Measurements from ENCODE around the gene GNG12.
"Not testable (repeated sequence)": the region's sequence is repeated elsewhere in the genome, so short reads cannot be mapped to it uniquely, and the experiment has no call there.

Gene GNG12

GRCh38 chr1:67675800-67676199, 157.5 kb downstream of the GNG12 start:
- Histone ChIP-seq H3K36me3 (no peaks in the 10 kb centered on the region), H4K20me1 (no peaks in the 10 kb centered on the region), H3K4me3 (no peak overlapping the region), H3K9me3 (replicated peaks in 1 of 11) (no peaks in the 10 kb centered on the region), H3K4me1 (peaks cover 11 to 28% (median 18%) of the 10 kb centered on the region in 10 experiments), H3K27ac (no peak overlapping the region), H3K4me2 (peak overlapping the region in 3 of 11 experiments; percentile 1 to 68 (median 40); a peak in 2 of 22 replicates), H3K27me3 (no peaks in the 10 kb centered on the region), H3K9ac (no peak overlapping the region)
- no peak for TF ChIP-seq Cebpa-rat (IDR thresholded peaks at IDR 0.05)

GRCh38 chr1:67674260-67675011, 158.8 kb downstream of the GNG12 start:
- Histone ChIP-seq H3K4me2 (peak overlapping the region; percentile 29 to 68 (median 49)), H3K4me1 (peaks cover 11 to 28% (median 18%) of the 10 kb centered on the region in 10 experiments), H3K9ac (no peak overlapping the region), H3K27ac (no peak overlapping the region), H3K36me3 (no peaks in the 10 kb centered on the region), H3K4me3 (no peak overlapping the region), H4K20me1 (no peaks in the 10 kb centered on the region), H3K27me3 (no peaks in the 10 kb centered on the region), H3K9me3 (replicated peaks in 1 of 11) (no peaks in the 10 kb centered on the region)
- no peak for TF ChIP-seq Cebpa-rat (IDR thresholded peaks at IDR 0.05)

GRCh38 chr1:67673468-67674201, 159.6 kb downstream of the GNG12 start:
- Histone ChIP-seq H3K4me3 (no peak overlapping the region), H4K20me1 (no peaks in the 10 kb centered on the region), H3K4me1 (peaks cover 11 to 28% (median 18%) of the 10 kb centered on the region in 10 experiments), H3K36me3 (no peaks in the 10 kb centered on the region), H3K27ac (no peak overlapping the region), H3K9ac (no peak overlapping the region), H3K9me3 (replicated peaks in 1 of 11) (no peaks in the 10 kb centered on the region), H3K27me3 (no peaks in the 10 kb centered on the region), H3K4me2 (peak overlapping the region in 2 of 11 experiments; percentile 40 to 59; a peak in 3 of 22 replicates)
- no peak for TF ChIP-seq Cebpa-rat (IDR thresholded peaks at IDR 0.05)

DNA sequence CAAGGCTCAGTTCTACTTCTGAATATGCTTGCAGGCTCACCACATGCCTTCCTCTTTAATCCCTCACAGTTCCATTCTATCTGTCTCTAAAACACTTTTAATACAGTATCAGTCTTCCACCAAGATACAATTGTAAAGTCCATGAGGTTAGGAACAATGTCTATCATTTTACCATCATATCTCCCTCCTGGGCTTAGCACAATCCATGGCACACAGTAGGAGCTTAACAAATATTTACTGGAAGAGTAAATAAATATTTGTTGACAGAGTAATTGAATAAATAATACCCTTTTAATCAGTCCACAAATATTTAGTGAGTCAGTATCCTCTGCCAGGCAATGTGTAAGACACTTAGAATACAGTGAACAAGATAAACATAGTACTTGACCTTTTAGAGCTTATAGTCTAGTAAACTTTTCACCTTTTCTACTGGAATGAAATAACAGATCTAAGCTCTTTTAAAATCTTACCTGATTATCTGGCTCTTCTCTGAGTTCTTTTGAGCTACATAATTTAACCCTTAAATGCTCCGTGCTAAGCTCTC, 160.9 kb downstream of the GNG12 start:
- Histone ChIP-seq H3K36me3 (no peaks in the 10 kb centered on the region), H3K4me2 (no peak overlapping the region), H3K27ac (no peak overlapping the region), H3K27me3 (no peaks in the 10 kb centered on the region), H3K9me3 (replicated peaks in 1 of 11) (no peaks in the 10 kb centered on the region), H3K4me3 (no peak overlapping the region), H4K20me1 (no peaks in the 10 kb centered on the region; a peak in 1 of 22 replicates), H3K4me1 (peaks cover 11 to 28% (median 18%) of the 10 kb centered on the region in 10 experiments), H3K9ac (no peak overlapping the region)
- TF ChIP-seq Cebpa-rat (IDR thresholded peaks at IDR 0.05), result no peak

DNA sequence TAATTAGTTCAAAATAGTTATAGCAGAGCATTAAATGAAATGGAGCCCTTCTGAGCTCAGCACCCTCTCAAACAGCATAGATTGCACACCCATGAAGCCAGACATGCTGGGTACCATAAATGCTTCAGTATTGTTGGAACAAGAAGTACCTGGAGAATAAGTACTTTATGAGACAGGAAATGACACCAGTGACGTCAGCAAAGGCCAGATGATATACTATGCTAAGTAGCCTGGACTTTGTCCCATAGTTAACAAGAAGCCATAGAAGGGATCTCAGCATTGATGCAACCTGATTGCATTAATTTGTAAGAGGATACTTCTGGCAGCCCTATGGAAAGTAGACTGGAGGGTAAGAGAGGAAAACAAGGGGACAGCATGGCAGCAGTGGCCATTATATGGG, 164.6 kb downstream of the GNG12 start:
- no peaks in the 10 kb centered on the region for H3K27me3 ChIP-seq
- peaks cover 0 to 5% (median 0%) of the 10 kb centered on the region in 10 experiments; a peak in 3 of 20 replicates for H3K4me1 ChIP-seq
- H3K9ac ChIP-seq, result no peak overlapping the region
- H3K27ac ChIP-seq, result no peak overlapping the region
- no peak for TF ChIP-seq Cebpa-rat (IDR thresholded peaks at IDR 0.05)
- no peak overlapping the region for H3K4me2 ChIP-seq
- H3K36me3 ChIP-seq, result no peaks in the 10 kb centered on the region
- no peaks in the 10 kb centered on the region for H3K9me3 ChIP-seq (replicated peaks in 1 of 11)
- no peak overlapping the region for H3K4me3 ChIP-seq
- H4K20me1 ChIP-seq, result no peaks in the 10 kb centered on the region; a peak in 1 of 22 replicates

- no peak overlapping the region for H3K4me3 ChIP-seq
- H3K4me2 ChIP-seq, result no peak overlapping the region
- no peak overlapping the region for H3K27ac ChIP-seq
- no peaks in the 10 kb centered on the region for H3K36me3 ChIP-seq
- no peak overlapping the region for H3K9ac ChIP-seq
- no peak for TF ChIP-seq Cebpa-rat (IDR thresholded peaks at IDR 0.05)
- no peaks in the 10 kb centered on the region for H3K4me1 ChIP-seq
- no peaks in the 10 kb centered on the region for H3K9me3 ChIP-seq (replicated peaks in 1 of 11)
- H4K20me1 ChIP-seq, result no peaks in the 10 kb centered on the region; a peak in 1 of 22 replicates
- no peaks in the 10 kb centered on the region for H3K27me3 ChIP-seq
Measured at GRCh38 chr1:67666636-67667035, 166.6 kb downstream of the GNG12 start.

DNA sequence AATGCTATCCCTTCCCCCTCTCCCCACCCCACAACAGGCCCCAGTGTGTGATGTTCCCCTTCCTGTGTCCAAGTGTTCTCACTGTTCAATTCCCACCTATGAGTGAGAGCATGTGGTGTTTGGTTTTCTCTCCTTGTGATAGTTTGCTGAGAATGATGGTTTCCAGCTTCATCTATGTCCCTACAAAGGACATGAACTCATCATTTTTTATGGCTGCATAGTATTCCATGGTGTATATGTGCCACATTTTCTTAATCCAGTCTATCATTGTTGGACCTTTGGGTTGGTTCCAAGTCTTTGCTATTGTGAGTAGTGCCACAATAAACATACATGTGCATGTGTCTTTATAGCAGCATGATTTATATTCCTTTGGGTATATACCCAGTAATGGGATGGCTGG, 168.0 kb downstream of the GNG12 start:
- not testable (repeated sequence) for H3K36me3 ChIP-seq; H3K27ac ChIP-seq; H3K4me1 ChIP-seq; H4K20me1 ChIP-seq; H3K9me3 ChIP-seq (replicated peaks in 1 of 11); H3K4me3 ChIP-seq; H3K4me2 ChIP-seq; H3K9ac ChIP-seq; H3K27me3 ChIP-seq

DNA sequence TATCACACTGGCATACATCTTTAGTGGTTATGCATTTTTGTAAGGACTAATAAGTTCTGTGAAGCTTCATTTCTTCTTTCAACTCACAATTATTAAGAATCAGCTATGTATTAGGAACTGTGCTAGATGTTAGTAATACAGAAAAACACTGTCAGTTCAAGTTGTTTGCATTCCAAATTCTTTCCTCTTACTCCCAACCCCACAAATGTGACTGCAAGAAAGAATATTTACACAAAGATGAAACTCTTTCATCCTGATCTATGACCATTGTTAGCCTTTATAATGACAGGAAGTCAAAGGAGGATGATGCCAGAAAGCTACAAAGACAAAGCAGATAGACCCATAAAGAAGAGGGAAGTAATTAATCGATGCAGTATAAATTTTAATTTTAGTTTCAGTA, 169.2 kb downstream of the GNG12 start:
- H3K27me3 ChIP-seq, result no peaks in the 10 kb centered on the region
- H3K9me3 ChIP-seq (replicated peaks in 1 of 11), result no peaks in the 10 kb centered on the region
- no peak for TF ChIP-seq Cebpa-rat (IDR thresholded peaks at IDR 0.05)
- no peaks in the 10 kb centered on the region; a peak in 1 of 22 replicates for H4K20me1 ChIP-seq
- H3K4me1 ChIP-seq, result no peaks in the 10 kb centered on the region
- H3K4me2 ChIP-seq, result no peak overlapping the region
- no peak overlapping the region for H3K4me3 ChIP-seq
- no peak overlapping the region for H3K9ac ChIP-seq
- no peaks in the 10 kb centered on the region for H3K36me3 ChIP-seq
- no peak overlapping the region for H3K27ac ChIP-seq

DNA sequence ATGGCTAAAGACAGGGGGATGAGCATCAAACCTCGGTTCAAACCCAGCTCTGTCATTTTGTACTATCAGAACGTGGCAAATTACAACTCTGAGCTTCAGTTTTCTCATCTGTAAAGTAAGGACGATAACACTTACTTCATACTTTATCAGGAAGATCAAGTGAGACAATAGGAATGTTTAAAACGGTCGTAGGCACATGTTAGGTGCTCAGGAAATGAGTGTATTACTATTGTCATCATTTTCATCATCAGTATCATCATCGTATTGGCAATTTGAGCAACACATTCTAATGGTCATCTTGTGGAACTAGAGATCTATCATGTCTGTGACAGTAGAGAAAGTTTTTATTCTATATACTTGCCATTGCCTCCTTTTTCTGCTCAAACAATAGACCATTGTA, 170.4 kb downstream of the GNG12 start:
- no peaks in the 10 kb centered on the region for H3K9me3 ChIP-seq (replicated peaks in 1 of 11)
- H3K4me2 ChIP-seq, result no peak overlapping the region
- no peak overlapping the region for H3K4me3 ChIP-seq
- H3K9ac ChIP-seq, result no peak overlapping the region
- no peak overlapping the region for H3K27ac ChIP-seq
- H4K20me1 ChIP-seq, result no peaks in the 10 kb centered on the region
- H3K4me1 ChIP-seq, result no peaks in the 10 kb centered on the region
- no peak for TF ChIP-seq Cebpa-rat (IDR thresholded peaks at IDR 0.05)
- no peaks in the 10 kb centered on the region for H3K27me3 ChIP-seq
- no peaks in the 10 kb centered on the region for H3K36me3 ChIP-seq
